Calu3 (cell line): Measurements from ENCODE around the gene ENTR1. TPM values are rescaled to one million over a fixed set of nuclear protein-coding genes. Genes with fewer than 3 reads are reported as not detected.
A peak's percentile ranks its signal among the peaks of the same experiment; 100 is the strongest.

ENCODE experiments used
- BruUV-seq: library from RNA; stranded (reverse); fragments of 400-500 nt; replicated peaks from 2 replicates; lab custom pipeline; 2021; lab: Mats Ljungman, UMichigan
- CTCF ChIA-PET: fragments of 300-600 bp; sonication (Branson Sonifier 250); formaldehyde crosslinking; loops from one replicate; lab custom pipeline; 2022; ENCODE audit warnings: antibody characterized with exemption; lab: Charles Lee
- DNase-seq: peaks from one replicate; pipeline ENCODE4 v3.0.0; 2022
- H3K27ac Mint-ChIP-seq: one replicate; pipeline ENCODE4 v1.8.0; 2022; ENCODE audit warnings: mixed read lengths; ENCODE audit not compliant: unreplicated experiment
- H3K27me3 Mint-ChIP-seq: one replicate; pipeline ENCODE4 v1.8.0; 2022; ENCODE audit warnings: mixed read lengths; ENCODE audit not compliant: unreplicated experiment
- H3K36me3 Mint-ChIP-seq: one replicate; pipeline ENCODE4 v1.8.0; 2022; ENCODE audit warnings: mild to moderate bottlenecking, moderate library complexity, mixed read lengths; ENCODE audit not compliant: insufficient read depth, unreplicated experiment
- H3K4me1 Mint-ChIP-seq: one replicate; pipeline ENCODE4 v1.8.0; 2022; ENCODE audit warnings: mild to moderate bottlenecking, low read depth, mixed read lengths; ENCODE audit not compliant: unreplicated experiment
- H3K4me3 Mint-ChIP-seq: one replicate; pipeline ENCODE4 v1.8.0; 2022; ENCODE audit warnings: mild to moderate bottlenecking, low read depth, moderate library complexity, mixed read lengths; ENCODE audit not compliant: unreplicated experiment
- H3K9me3 Mint-ChIP-seq: one replicate; pipeline ENCODE4 v1.8.0; 2022; ENCODE audit warnings: low read depth, mixed read lengths; ENCODE audit not compliant: unreplicated experiment
- intact Hi-C: fragments of 100-400 bp; cut with micrococcal nuclease; formaldehyde crosslinking; loops from one replicate; pipeline ENCODE4 v1.10.0; 2022; ENCODE audit not compliant: unreplicated experiment
- total RNA-seq: library from RNA; stranded (reverse); gene quantifications from 2 replicates; pipeline ENCODE4 v1.2.3, GENCODE V29; 2022
- TF ChIP-seq, protein P1 (sequence below): fragments of 200-600 bp; IDR thresholded peaks from one replicate; pipeline ENCODE4 v1.8.0; 2022; ENCODE audit warnings: antibody characterized with exemption; ENCODE audit not compliant: unreplicated experiment

The ENTR1 gene
- total RNA-seq, 1 experiment from 2014 or later = 50.2 TPM

DNA sequence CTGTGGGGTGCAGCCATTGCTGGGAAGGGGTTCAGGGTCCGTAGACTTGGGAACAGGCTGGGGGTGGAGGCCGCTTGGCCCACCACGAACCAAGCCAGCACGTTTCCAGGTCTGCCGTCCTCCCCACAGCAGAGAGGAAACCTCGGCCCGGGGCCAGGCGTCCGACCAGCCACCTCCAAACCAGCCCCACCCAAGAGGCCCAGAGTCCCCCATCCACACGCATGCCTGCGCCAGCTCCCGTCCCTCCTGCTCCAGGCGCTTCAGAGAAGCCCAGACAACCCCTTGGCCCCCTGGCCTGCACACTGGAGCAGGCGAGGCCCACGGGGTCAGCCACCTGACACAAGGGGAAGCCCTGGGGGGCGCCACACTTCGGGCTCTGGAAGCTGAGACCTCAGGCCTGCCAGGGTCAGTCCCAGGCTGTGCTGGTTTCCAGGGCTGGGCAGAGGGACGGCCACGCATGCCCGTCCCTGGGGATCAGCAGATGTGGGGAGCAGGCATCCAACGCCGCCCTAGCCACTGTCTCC, 53.1 kb downstream of the ENTR1 start:
- BruUV-seq = no TSS peak
- no peaks in the 10 kb centered on the region for H3K9me3 Mint-ChIP-seq
- no peak overlapping the region for H3K27ac Mint-ChIP-seq
- TF ChIP-seq, protein P1, sequence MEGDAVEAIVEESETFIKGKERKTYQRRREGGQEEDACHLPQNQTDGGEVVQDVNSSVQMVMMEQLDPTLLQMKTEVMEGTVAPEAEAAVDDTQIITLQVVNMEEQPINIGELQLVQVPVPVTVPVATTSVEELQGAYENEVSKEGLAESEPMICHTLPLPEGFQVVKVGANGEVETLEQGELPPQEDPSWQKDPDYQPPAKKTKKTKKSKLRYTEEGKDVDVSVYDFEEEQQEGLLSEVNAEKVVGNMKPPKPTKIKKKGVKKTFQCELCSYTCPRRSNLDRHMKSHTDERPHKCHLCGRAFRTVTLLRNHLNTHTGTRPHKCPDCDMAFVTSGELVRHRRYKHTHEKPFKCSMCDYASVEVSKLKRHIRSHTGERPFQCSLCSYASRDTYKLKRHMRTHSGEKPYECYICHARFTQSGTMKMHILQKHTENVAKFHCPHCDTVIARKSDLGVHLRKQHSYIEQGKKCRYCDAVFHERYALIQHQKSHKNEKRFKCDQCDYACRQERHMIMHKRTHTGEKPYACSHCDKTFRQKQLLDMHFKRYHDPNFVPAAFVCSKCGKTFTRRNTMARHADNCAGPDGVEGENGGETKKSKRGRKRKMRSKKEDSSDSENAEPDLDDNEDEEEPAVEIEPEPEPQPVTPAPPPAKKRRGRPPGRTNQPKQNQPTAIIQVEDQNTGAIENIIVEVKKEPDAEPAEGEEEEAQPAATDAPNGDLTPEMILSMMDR = no peak
- DNase-seq = no peak
- no peak overlapping the region for H3K4me3 Mint-ChIP-seq
- peaks cover 11% of the 10 kb centered on the region for H3K27me3 Mint-ChIP-seq
- intact Hi-C loops = no loop called here
- H3K4me1 Mint-ChIP-seq = peaks cover 8% of the 10 kb centered on the region
- CTCF ChIA-PET = no interaction called here
- H3K36me3 Mint-ChIP-seq = peaks cover 33% of the 10 kb centered on the region

DNA sequence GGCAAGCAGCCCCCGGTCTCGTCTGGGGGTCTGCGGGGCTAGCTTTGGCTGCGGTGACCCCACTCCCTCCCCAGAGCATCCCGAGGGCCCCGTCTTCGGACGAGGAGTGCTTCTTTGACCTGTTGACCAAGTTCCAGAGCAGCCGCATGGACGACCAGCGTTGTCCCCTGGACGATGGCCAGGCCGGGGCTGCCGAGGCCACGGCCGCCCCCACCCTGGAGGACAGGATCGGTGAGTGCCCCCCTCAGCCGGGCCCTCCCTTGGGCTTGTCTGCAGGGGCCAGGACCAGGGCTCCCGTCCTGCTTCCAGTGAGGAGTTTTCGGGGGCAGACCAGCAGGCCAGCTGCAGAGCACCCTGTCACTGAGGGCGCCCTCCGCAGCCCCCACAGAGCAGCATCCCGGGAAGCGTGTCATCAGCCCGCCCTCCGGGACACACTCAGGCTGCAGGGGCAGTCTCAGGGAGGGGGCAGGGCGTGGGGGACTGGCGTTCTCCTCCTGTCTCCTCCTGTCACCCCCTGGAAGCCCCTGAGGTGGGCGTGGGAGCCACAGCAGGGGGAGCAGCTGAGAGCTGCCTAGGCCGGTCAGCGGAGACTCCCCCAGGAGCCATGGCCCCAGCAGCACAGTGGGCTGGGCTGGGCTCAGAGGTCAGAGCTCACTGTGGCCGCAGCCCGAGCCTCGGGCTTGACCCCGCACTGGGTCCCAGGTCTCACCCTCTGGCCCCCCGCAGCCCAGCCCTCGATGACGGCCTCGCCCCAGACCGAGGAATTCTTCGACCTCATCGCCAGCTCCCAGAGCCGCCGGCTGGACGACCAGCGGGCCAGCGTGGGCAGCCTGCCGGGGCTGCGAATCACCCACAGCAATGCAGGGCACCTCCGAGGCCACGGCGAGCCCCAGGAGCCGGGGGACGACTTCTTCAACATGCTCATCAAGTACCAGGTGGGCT, 54.5 kb downstream of the ENTR1 start:
- H3K36me3 Mint-ChIP-seq = peaks cover 25% of the 10 kb centered on the region
- no peak for DNase-seq
- CTCF ChIA-PET = interaction anchor here (0.6 kb wide), 1 partner anchor 223 kb away, joined by 4 read pairs; no protein-coding TSS in a partner anchor
- no peak overlapping the region for H3K4me3 Mint-ChIP-seq
- intact Hi-C loops = no loop called here
- TF ChIP-seq, protein P1 = no peak
- no peak overlapping the region for H3K27ac Mint-ChIP-seq
- H3K4me1 Mint-ChIP-seq = peaks cover 8% of the 10 kb centered on the region
- peaks cover 11% of the 10 kb centered on the region for H3K27me3 Mint-ChIP-seq
- no TSS peak for BruUV-seq
- no peaks in the 10 kb centered on the region for H3K9me3 Mint-ChIP-seq

DNA sequence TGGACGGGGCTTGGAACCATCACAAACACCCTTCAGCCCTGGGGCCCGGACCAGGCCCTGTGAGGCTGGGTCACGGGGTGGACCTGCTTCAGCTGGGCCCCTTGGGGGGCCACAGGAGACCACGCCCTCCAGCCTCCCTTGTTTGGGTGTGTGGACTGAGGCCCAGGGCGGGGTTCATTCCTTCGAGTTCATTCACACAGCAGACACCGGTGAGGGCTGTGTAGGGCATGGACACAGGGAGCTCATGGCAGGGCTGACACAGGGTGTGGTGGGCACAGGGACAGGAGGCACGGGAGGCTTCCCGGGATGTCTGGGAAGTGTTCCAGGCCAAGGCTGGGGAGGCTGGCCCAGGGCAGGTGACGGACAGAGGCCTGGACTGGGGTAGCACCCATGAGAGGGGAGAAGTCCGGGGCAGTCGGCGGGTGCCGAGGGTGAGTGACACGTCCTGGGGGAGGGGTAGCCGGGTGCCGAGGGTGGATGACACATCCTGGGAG, 55.8 kb downstream of the ENTR1 start:
- Mint-ChIP-seq H3K27ac (peak overlapping the region; percentile 66), H3K9me3 (no peaks in the 10 kb centered on the region), H3K36me3 (peaks cover 17% of the 10 kb centered on the region)

More for the DNA sequence above, 55.8 kb downstream of the ENTR1 start:
- Mint-ChIP-seq H3K4me3 (peak overlapping the region; percentile 30), H3K27me3 (peaks cover 11% of the 10 kb centered on the region), H3K4me1 (peaks cover 8% of the 10 kb centered on the region)
- CTCF ChIA-PET = interaction anchor here (1.0 kb wide), 1 partner anchor 8 kb away, joined by 4 read pairs; the partner anchor contains the start of gene DNLZ
- DNase-seq = peak; percentile 15
- TF ChIP-seq, protein P1 = no peak
- no TSS peak for BruUV-seq
- intact Hi-C loops = no loop called here
